Activated CD8-positive, alpha-beta T cell treated with anti-CD3 and anti-CD28 coated beads, Interleukin-2, amount 10 ng/mL, durations not matched to agents 7 days and 5 days (primary cell): ENCODE data around the gene AFF3. TPM values are rescaled to one million over a fixed set of nuclear protein-coding genes. Genes with fewer than 3 reads are reported as not detected.
"Not testable (repeated sequence)": the region's sequence is repeated elsewhere in the genome, so short reads cannot be mapped to it uniquely, and the experiment has no call there.

Experiments
- ATAC-seq: fragments of 150-1000 bp; cut with Tn5 transposase; one replicate; pipeline ENCODE4 v1.10.0; 2021; ENCODE audit warnings: moderate library complexity
- CTCF ChIA-PET: fragments of 350-600 bp; sonication (Branson Sonifier 250); formaldehyde crosslinking; loops from one replicate; lab custom pipeline; 2021; ENCODE audit warnings: antibody characterized with exemption; lab: Charles Lee
- POLR2A ChIA-PET: fragments of 350-600 bp; sonication (Branson Sonifier 250); formaldehyde crosslinking; loops from one replicate; lab custom pipeline; 2021; ENCODE audit warnings: antibody characterized with exemption; lab: Charles Lee
- DNase-seq: peaks from one replicate; pipeline ENCODE4 v3.0.0-alpha.2; 2020
- H3K27ac Mint-ChIP-seq: one replicate; pipeline ENCODE4 v1.8.0; 2021; ENCODE audit warnings: mild to moderate bottlenecking, mixed read lengths
- H3K27me3 Mint-ChIP-seq: one replicate; pipeline ENCODE4 v1.8.0; 2021; ENCODE audit warnings: low read depth, mixed read lengths
- H3K36me3 Mint-ChIP-seq: one replicate; pipeline ENCODE4 v1.8.0; 2021; ENCODE audit warnings: low read depth, mixed read lengths
- H3K4me1 Mint-ChIP-seq: one replicate; pipeline ENCODE4 v1.8.0; 2021; ENCODE audit warnings: low read depth, mixed read lengths
- H3K4me3 Mint-ChIP-seq: one replicate; pipeline ENCODE4 v1.8.0; 2021; ENCODE audit warnings: mild to moderate bottlenecking, mixed read lengths
- H3K9me3 Mint-ChIP-seq: one replicate; pipeline ENCODE4 v1.8.0; 2022; ENCODE audit warnings: mixed read lengths; ENCODE audit not compliant: insufficient read depth
- total RNA-seq, 2 experiments: library from RNA; stranded (reverse); gene quantifications; one replicate each; pipeline ENCODE4 v1.2.3, GENCODE V29; 2021

Gene AFF3
- total RNA-seq, 2 experiments from 2014 or later: 7.1 to 7.9 TPM

DNA sequence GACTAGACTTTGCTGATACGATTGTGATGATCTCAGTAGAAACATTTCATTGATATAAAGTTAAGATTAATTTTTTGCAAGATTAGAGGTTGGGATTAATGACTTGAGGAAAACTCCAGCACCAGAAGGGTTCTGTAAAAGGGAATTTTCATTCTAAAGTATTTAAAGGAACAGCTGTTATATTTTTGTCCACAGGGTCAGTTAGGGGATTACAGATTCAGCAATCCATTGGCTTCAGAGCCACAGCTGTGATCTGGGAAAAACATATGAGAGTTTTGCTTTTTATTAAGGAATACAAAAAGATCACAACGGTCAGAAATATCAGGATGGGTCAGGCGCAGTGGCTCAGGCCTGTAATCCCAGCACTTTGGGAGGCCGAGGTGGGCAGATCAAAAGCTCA, 633.0 kb downstream of the AFF3 start:
- Mint-ChIP-seq H3K27ac (no peak overlapping the region), H3K4me1 (no peaks in the 10 kb centered on the region), H3K36me3 (no peaks in the 10 kb centered on the region), H3K4me3 (no peak overlapping the region), H3K27me3 (peaks cover 3% of the 10 kb centered on the region), H3K9me3 (no peaks in the 10 kb centered on the region)
- DNase-seq (no peak), ATAC-seq (no peak)
- ChIA-PET POLR2A (no interaction called here), CTCF (no interaction called here)

DNA sequence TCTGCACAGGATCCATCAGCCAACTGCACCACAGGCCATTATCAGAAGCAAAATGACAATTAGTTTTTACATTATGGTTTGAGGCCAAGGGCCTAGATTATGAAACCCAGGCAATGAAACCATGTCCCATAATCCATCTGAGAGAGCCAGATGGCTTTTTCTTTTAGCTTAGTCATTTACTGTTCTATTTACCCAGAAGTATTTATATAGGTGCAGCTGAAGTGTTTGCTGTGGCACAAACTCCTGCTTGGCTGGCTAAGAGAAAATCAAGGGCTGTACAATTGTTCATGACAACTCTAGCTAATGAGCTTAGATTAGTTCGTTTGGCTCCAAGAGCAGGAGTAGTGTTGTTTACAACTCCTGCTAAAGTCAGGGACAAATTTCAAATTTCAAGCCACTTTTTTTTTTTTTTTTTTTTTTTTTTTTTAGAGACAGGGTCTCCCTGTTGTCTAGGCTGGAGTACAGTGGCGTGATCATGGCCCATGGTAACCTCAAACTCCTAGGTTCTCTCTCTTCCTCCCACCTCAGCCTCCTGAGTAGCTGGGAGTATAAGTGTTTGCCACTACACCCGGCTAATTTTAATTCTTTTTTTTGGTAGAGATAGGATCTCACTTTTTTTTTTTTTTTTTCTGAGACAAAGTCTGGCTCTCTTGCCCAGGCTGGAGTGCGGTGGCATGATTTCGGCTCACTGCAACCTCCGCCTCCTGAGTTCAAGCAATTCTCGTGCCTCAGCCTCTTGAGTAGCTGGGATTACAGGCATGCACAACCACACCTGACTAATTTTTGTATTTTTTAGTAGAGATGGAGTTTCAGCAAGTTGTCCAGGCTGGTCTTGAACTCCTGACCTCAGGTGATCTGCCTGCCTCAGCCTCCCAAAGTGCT, 634.2 kb downstream of the AFF3 start:
- Mint-ChIP-seq H3K27me3 (peaks cover 2% of the 10 kb centered on the region), H3K36me3 (no peaks in the 10 kb centered on the region), H3K4me1 (no peaks in the 10 kb centered on the region), H3K27ac (no peak overlapping the region), H3K4me3 (no peak overlapping the region), H3K9me3 (no peaks in the 10 kb centered on the region)
- ChIA-PET POLR2A (no interaction called here), CTCF (no interaction called here)
- no peak for DNase-seq
- ATAC-seq: no peak

DNA sequence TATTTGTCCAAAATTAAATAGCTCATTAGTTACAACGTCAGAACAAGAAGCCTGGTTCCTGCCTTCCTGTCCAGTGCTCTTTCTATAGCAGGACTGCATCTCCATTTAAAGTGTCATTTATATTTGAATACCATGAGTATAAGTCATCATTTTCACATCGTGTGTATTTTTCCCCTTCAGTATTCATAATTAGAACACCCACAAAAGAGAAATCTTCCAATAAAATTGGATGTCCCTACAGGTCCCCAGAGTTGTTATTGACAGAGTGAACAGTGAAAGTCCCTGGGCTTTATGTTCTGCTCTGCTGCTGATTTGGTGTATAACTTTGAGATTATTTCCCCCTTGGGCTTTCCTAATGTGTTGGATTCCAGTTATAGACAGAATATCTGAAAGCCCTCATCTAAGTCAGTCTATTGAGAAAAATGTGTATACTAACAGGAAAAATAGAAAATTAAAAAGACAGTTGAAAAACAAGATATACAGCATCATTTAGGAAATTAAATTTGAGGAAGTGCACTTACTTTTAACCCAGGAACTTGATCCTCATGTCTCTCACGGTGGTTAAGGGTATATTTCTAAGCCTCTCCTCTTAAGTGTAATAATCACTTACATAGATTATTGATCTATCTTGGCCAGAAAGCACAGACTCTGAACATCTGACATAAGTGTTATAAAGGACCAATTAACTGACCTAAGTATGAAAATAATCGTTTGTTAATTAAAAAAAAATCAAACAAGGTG, 637.4 kb downstream of the AFF3 start:
- no peak overlapping the region for H3K4me3 Mint-ChIP-seq
- ChIA-PET CTCF (no interaction called here), POLR2A (interaction anchor here (0.6 kb wide), 1 partner anchor 218 kb away, joined by 3 read pairs; no protein-coding TSS in a partner anchor)
- no peaks in the 10 kb centered on the region for H3K36me3 Mint-ChIP-seq
- H3K4me1 Mint-ChIP-seq: no peaks in the 10 kb centered on the region
- no peaks in the 10 kb centered on the region for H3K9me3 Mint-ChIP-seq
- ATAC-seq: no peak
- H3K27me3 Mint-ChIP-seq: peaks cover 2% of the 10 kb centered on the region
- DNase-seq: no peak
- no peak overlapping the region for H3K27ac Mint-ChIP-seq

DNA sequence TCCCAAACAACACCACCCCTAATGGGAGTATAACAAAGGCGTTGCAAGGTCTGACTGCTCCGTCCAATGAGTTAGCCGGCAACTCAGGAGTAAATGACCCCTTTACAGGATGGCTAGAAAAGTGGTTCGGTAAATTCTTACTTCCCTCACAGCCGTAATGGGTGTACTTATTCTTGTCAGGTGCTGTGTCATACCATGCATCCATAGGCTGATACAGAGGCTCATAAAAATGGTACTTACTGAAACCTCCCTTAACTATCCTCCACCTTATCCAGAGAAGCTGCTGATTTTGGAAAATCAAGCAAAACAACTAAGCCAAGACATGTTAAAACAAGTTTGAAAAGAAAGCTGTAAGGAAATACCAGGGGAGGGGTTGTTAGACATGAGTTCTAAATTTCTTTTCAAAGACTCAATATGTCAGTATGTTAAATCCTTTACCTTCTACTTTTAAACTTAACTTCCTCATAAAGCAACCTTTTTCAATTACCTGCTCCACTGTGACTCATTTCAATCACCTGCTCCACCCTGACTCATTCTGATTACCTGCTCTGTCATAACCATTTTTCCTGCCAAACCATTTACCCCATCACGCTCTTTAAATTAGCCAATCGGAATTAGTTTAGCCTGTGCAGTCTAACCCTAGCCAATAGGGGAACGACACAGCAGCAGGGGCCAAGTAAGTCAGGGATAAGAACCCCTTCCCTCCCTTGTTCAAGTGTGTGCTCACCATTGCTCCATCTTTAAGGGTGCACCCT, 638.6 kb downstream of the AFF3 start:
- H3K4me1 Mint-ChIP-seq, DNase-seq, POLR2A ChIA-PET, H3K9me3 Mint-ChIP-seq, H3K27ac Mint-ChIP-seq, ATAC-seq, H3K36me3 Mint-ChIP-seq, H3K27me3 Mint-ChIP-seq, H3K4me3 Mint-ChIP-seq: not testable (repeated sequence)
- CTCF ChIA-PET: interaction anchor here (1.6 kb wide), 1 partner anchor 13 kb away, joined by 3 read pairs; no protein-coding TSS in a partner anchor

DNA sequence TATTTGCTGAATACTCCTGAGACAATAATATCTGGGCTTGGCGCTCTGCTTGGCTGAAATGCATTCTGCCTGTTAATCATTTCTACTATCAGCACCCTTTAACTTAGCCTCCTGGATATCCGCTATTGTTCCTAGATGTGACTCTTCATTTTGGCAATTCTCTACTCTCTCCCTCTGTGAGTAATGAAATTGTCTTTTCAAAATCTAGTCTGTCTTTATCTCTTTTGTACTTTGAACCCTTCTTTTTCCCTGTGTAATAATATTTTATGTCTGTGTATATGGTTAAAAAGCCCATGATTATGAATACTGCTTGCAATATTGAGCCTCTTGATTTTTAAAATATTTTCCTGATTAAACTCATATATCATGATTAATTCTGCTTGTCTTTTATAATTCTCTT, 646.4 kb downstream of the AFF3 start:
- Mint-ChIP-seq H3K36me3 (no peaks in the 10 kb centered on the region), H3K27me3 (peaks cover 16% of the 10 kb centered on the region), H3K9me3 (no peaks in the 10 kb centered on the region), H3K4me1 (peaks cover 1% of the 10 kb centered on the region), H3K27ac (no peak overlapping the region), H3K4me3 (no peak overlapping the region)
- CTCF ChIA-PET: no interaction called here
- DNase-seq (no peak), ATAC-seq (no peak)
- POLR2A ChIA-PET: no interaction called here

Other genes starting within 250 kb of the AFF3 start
- under 1 TPM; 0.05 to 0.11 TPM for gene LONRF2, start 179.9 kb upstream of the AFF3 start, total RNA-seq